Stimulated activated naive CD8-positive, alpha-beta T cell treated with anti-CD3 and anti-CD28 coated beads, Interleukin-15, amount 100 ng/mL, for 72 hours (primary cell): ENCODE measurements around the gene IL32.
A peak's percentile ranks its signal among the peaks of the same experiment; 100 is the strongest.

Experiments used
- ATAC-seq: fragments of 150-1000 bp; cut with Tn5 transposase; 2 replicates; pipeline ENCODE4 v1.10.0; 2021; ENCODE audit warnings: mild to moderate bottlenecking, moderate library complexity
- DNase-seq, 2 donors: peaks; one replicate each; pipeline ENCODE4 v3.0.0; 2021 to 2022
- H3K27ac Mint-ChIP-seq, 2 donors: one replicate each; pipeline ENCODE4 v1.8.0; 2022; ENCODE audit warnings: mild to moderate bottlenecking in 2 of 2, mixed read lengths in 2 of 2, moderate library complexity in 2 of 2
- H3K27me3 Mint-ChIP-seq: one replicate; pipeline ENCODE4 v1.8.0; 2022; ENCODE audit warnings: mixed read lengths
- H3K4me1 Mint-ChIP-seq: one replicate; pipeline ENCODE4 v1.8.0; 2022; ENCODE audit warnings: mild to moderate bottlenecking, mixed read lengths
- H3K4me3 Mint-ChIP-seq, 2 donors: one replicate each; pipeline ENCODE4 v1.8.0; 2022; ENCODE audit warnings: mild to moderate bottlenecking in 2 of 2, mixed read lengths in 2 of 2, moderate library complexity in 1 of 2
- H3K9me3 Mint-ChIP-seq, 2 donors: one replicate each; pipeline ENCODE4 v1.8.0; 2022; ENCODE audit warnings: mixed read lengths in 2 of 2

The IL32 gene

GRCh38 chr16:3085868-3086595 lies 20.6 kb downstream of the IL32 start:
- H3K9me3 Mint-ChIP-seq, result peaks cover 1% of the 10 kb centered on the region in 2 donors
- no peaks in the 10 kb centered on the region for H3K27me3 Mint-ChIP-seq
- H3K27ac Mint-ChIP-seq, result peak overlapping the region in 1 of 2 donors; percentile 19
- ATAC-seq, result no peak
- peaks cover 49% of the 10 kb centered on the region for H3K4me1 Mint-ChIP-seq
- peak overlapping the region in 1 of 2 donors; percentile 15 for H3K4me3 Mint-ChIP-seq
- no peak for DNase-seq

- Mint-ChIP-seq H3K27me3 (no peaks in the 10 kb centered on the region), H3K27ac (peak overlapping the region; percentile 42 to 72), H3K4me3 (peak overlapping the region; percentile 35 to 59), H3K4me1 (peaks cover 51% of the 10 kb centered on the region), H3K9me3 (no peaks in the 10 kb centered on the region)
- ATAC-seq (peak; percentile 47), DNase-seq (no peak)
Measured at GRCh38 chr16:3086596-3087242, 21.3 kb downstream of the IL32 start.

DNA sequence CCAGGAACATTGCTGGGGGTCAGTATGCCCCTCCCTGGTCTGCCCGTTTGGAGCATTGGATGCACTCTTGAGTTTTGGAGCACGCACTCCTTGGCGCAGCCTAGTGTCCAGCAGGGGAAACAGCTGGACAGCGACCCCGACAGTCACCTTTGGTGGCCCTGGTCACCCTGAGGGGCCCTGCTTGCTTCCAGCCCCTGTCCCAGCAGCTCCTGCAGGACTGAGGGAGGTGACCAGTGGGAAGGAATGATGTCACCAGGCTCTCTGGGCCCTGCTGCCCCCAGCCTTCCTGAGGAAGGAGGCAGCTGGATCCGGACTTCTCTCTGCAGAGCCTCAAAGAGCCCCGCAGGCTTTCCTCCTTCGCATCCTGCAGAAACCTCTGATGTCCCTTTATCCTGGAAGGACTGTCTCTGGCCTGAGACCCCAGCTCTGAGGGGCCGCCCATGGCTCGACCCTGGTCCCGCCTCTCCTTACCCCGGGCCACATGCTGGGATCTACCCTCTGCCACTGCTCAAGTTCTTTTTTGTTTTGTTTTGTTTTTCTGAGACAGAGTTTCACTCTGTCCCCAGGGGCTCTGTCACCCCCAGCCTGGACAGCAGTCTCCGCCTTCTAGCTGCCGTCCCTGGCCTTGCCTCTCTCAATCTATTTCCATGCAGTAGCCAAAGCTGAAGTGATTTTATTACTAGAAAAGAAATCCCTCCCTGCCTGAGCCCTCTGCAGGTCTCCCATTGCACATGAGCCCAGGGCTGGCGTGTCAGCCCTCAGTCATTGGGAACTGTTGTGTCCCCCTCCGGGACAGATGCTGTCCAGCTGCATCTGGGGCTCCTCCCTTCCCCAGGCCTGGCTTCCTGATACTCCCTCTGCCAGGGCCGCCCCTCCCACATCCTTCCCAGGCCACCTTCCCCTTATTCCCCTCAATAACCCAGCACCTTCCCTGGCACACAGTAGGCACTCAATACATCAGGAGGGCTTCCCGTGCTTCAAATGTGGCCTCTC lies 22.1 kb downstream of the IL32 start:
- Mint-ChIP-seq H3K27me3 (no peaks in the 10 kb centered on the region), H3K4me1 (peaks cover 55% of the 10 kb centered on the region), H3K27ac (peak overlapping the region in 1 of 2 donors; percentile 21), H3K9me3 (no peaks in the 10 kb centered on the region), H3K4me3 (no peak overlapping the region)
- ATAC-seq (peak; percentile 52), DNase-seq (no peak)

DNA sequence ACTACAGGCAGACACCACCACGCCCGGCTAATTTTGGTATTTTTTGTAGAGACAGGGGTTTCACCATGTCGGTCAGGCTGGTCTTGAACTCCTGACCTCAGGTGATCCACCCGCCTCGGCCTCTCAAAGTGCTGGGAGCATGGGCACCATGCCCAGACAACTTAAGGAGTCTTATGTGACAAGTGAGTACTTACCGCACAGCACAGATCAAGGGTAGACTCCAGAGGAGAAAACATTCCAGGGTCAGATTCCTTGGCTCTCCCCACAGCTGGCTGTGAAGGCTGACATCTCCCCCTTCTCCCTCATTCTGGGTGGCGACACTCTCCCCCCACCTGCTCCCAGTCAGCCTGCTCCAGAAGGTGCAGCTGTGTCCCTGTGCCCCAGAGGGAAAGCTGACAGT lies 23.0 kb downstream of the IL32 start:
- DNase-seq (no peak), ATAC-seq (no peak)
- Mint-ChIP-seq H3K27ac (no peak overlapping the region), H3K4me3 (peak overlapping the region in 1 of 2 donors; percentile 13), H3K9me3 (no peaks in the 10 kb centered on the region), H3K4me1 (peaks cover 55% of the 10 kb centered on the region), H3K27me3 (no peaks in the 10 kb centered on the region)

DNA sequence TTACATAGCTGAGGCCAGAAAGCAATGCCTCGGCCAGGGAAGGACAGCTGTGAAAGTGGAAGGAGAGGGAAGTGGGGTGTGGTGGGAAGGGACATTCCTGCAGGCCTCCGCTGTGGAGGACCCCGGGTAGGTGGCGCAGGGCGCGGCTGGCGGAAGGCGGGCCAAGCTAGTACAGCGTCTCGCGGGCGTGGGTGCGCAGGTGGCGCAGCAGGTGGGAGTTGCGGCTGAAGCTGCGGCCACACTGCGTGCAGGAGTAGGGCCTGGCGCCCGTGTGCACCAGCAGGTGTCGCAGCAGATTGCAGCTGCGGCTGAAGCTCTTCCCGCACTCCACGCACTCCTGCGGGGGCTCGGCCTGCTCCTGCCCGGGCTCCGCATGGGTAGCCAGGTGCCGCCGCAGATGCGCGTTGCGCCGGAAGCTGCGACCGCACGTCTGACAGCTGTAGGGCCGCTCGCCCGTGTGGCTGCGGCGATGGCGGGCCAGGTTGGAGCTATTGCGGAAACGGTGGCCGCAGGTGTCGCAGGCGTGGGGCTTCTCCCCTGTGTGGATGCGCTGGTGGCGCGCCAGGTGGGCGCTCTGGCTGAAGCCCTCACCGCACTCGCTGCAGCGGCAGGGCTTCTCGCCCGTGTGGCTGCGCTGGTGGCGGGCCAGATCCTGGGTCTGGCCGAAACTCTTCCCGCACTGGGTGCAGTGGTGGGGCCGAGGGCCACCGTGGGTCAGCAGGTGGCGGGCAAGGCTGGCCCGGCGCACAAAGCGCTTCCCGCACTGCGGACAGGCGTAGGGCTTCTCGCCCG lies 23.7 kb downstream of the IL32 start:
- no peaks in the 10 kb centered on the region for H3K27me3 Mint-ChIP-seq
- ATAC-seq (peak; percentile 22), DNase-seq (no peak)
- no peaks in the 10 kb centered on the region for H3K9me3 Mint-ChIP-seq
- no peak overlapping the region for H3K27ac Mint-ChIP-seq
- H3K4me1 Mint-ChIP-seq, result peaks cover 55% of the 10 kb centered on the region
- H3K4me3 Mint-ChIP-seq, result no peak overlapping the region

GRCh38 chr16:3089717-3090592 lies 24.5 kb downstream of the IL32 start:
- H3K4me1 Mint-ChIP-seq, result peaks cover 62% of the 10 kb centered on the region
- DNase-seq (no peak), ATAC-seq (peak; percentile 11)
- H3K27ac Mint-ChIP-seq, result no peak overlapping the region
- no peaks in the 10 kb centered on the region for H3K27me3 Mint-ChIP-seq
- H3K4me3 Mint-ChIP-seq, result no peak overlapping the region
- H3K9me3 Mint-ChIP-seq, result no peaks in the 10 kb centered on the region

GRCh38 chr16:3091551-3091950 lies 26.1 kb downstream of the IL32 start:
- H3K27ac Mint-ChIP-seq, result peak overlapping the region in 1 of 2 donors; percentile 59
- peaks cover 61% of the 10 kb centered on the region for H3K4me1 Mint-ChIP-seq
- no peak for DNase-seq
- no peak for ATAC-seq
- no peak overlapping the region for H3K4me3 Mint-ChIP-seq
- H3K9me3 Mint-ChIP-seq, result no peaks in the 10 kb centered on the region
- no peaks in the 10 kb centered on the region for H3K27me3 Mint-ChIP-seq

DNA sequence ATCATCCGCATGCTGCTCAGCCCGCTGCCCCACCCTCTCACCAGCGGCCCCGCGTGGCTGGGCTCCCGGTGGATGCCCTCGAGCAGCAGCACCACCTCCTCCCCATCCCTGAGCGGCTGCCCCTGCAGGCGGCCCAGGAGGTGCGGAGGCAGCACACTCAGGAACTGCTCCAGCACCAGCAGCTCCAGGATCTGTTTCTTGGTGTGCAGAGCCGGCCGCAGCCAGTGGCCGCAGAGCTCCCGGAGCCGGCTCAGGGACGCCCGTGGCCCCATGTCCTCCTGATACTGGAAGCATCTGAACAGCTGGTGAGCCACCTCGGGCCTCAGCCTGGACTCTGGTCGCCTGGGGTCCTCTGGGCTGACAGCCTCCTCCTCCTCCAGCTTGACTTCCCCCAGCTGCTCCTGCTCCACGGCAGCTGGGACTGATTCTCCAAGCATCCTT lies 27.1 kb downstream of the IL32 start:
- DNase-seq, result no peak
- H3K27ac Mint-ChIP-seq, result no peak overlapping the region
- no peak for ATAC-seq
- no peaks in the 10 kb centered on the region for H3K27me3 Mint-ChIP-seq
- no peak overlapping the region for H3K4me3 Mint-ChIP-seq
- H3K4me1 Mint-ChIP-seq, result peaks cover 51% of the 10 kb centered on the region
- no peaks in the 10 kb centered on the region for H3K9me3 Mint-ChIP-seq

GRCh38 chr16:3094289-3095027 lies 29.0 kb downstream of the IL32 start:
- peak in 1 of 2 donors; percentile 58 for DNase-seq
- peaks cover 8% of the 10 kb centered on the region for H3K27me3 Mint-ChIP-seq
- H3K9me3 Mint-ChIP-seq, result no peaks in the 10 kb centered on the region
- H3K4me3 Mint-ChIP-seq, result no peak overlapping the region
- peak overlapping the region in 1 of 2 donors; percentile 87 for H3K27ac Mint-ChIP-seq
- ATAC-seq, result peak; percentile 44
- peaks cover 48% of the 10 kb centered on the region for H3K4me1 Mint-ChIP-seq

DNA sequence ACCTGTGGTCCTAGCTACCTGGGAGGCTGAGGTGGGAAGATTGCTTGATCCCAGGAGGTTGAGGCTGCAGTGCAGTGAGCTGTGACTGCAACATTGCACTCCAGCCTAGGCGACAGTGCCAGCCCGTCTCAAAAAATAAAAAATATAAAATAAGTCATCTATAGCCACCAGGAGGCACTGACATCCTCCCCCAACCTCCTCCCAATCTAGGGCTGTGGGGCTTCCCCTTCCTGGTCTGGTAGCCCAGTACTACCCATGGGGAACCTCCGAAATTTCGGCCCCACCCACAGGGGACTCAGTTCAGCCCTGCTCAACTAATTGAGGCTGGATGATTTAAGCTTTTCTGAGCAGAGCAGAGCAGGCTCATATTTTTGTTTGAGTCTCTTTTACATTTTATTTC lies 30.4 kb downstream of the IL32 start:
- H3K4me3 Mint-ChIP-seq, result peak overlapping the region in 1 of 2 donors; percentile 48

GRCh38 chr16:3096362-3096761 lies 30.9 kb downstream of the IL32 start:
- peaks cover 8% of the 10 kb centered on the region for H3K27me3 Mint-ChIP-seq
- no peak for DNase-seq
- H3K9me3 Mint-ChIP-seq, result no peaks in the 10 kb centered on the region
- H3K4me3 Mint-ChIP-seq, result no peak overlapping the region
- H3K27ac Mint-ChIP-seq, result no peak overlapping the region
- H3K4me1 Mint-ChIP-seq, result peaks cover 56% of the 10 kb centered on the region
- ATAC-seq, result no peak

More for the DNA sequence above, 30.4 kb downstream of the IL32 start:
- ATAC-seq (peak; percentile 86), DNase-seq (peak in 1 of 2 donors; percentile 79)
- Mint-ChIP-seq H3K4me1 (peaks cover 56% of the 10 kb centered on the region), H3K27ac (peak overlapping the region in 1 of 2 donors; percentile 86), H3K9me3 (no peaks in the 10 kb centered on the region), H3K27me3 (peaks cover 8% of the 10 kb centered on the region)

DNA sequence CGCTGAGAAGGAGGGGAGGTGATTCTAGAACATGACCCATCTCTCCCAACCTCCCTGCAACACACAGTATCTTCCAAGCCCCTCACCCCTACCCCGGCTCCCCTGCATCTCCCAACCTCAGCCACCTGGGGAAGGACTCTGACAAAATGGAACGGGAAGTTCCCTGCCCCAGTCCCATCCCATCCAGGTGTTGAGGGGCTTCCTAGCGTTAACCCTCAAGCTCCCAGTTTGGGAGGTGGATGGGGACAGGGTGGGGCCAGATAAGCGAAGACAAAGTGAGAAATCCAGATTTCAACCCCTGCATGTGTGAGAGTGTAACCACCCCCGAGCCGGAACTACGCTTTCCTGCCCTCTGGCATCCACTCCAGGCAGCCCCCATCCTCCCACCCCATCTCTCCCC lies 31.8 kb downstream of the IL32 start:
- Mint-ChIP-seq H3K4me1 (peaks cover 58% of the 10 kb centered on the region), H3K9me3 (no peaks in the 10 kb centered on the region), H3K4me3 (no peak overlapping the region), H3K27me3 (peaks cover 8% of the 10 kb centered on the region), H3K27ac (peak overlapping the region in 1 of 2 donors; percentile 19)
- ATAC-seq (no peak), DNase-seq (no peak)
